ENCODE data around the gene PRSS56.

PRSS56 gene

GRCh38 chr2:232519581-232520438 is at the start of gene PRSS56:
PRSS56 (plus strand) TSS chr2:232520388; CDS start chr2:232520599, 211 bp downstream.
- no peak within 1 kb of the TSS for H3K4me3 Mint-ChIP-seq
- H3K27ac Mint-ChIP-seq = no peak within 1 kb of the TSS
- H3K9me3 Mint-ChIP-seq = no peaks in the 10 kb centered on the region

DNA sequence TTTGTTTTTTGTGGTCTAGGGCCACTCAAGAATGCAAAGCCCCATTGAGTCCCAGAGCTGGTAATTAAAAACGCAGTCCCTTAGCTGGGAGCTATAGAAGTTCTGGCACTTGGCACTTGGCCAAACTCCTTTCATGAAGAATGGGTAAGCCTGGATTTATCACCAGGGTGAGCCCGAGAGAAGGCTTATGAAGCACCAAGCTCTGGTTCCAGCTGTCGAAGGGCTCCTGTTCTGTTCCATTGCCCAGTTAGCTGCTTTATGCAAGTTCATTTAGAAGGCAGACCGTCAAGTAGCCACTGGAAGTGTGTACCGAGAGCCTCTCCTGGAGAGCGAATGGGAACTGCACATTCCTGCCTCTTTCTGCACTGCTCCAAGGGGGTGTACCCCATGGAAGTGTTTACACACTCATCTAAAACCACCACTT is 46.7 kb upstream of the PRSS56 start:
- H3K4me1 Mint-ChIP-seq (ENCODE audit: low read depth) = no peaks in the 10 kb centered on the region
- H3K27me3 Mint-ChIP-seq (ENCODE audit: low read depth) = peaks cover 45% of the 10 kb centered on the region
- H3K4me3 Mint-ChIP-seq = no peak overlapping the region
- no peak overlapping the region for H3K27ac Mint-ChIP-seq
- H3K36me3 Mint-ChIP-seq (ENCODE audit: low read depth) = no peaks in the 10 kb centered on the region
- H3K9me3 Mint-ChIP-seq = no peaks in the 10 kb centered on the region

More at GRCh38 chr2:232519581-232520438, at the start of gene PRSS56:
- Mint-ChIP-seq H3K36me3 (ENCODE audit: low read depth) (no peaks in the 10 kb centered on the region), H3K27me3 (ENCODE audit: low read depth) (peaks cover 30% of the 10 kb centered on the region), H3K4me1 (ENCODE audit: low read depth) (peaks cover 2% of the 10 kb centered on the region)

DNA sequence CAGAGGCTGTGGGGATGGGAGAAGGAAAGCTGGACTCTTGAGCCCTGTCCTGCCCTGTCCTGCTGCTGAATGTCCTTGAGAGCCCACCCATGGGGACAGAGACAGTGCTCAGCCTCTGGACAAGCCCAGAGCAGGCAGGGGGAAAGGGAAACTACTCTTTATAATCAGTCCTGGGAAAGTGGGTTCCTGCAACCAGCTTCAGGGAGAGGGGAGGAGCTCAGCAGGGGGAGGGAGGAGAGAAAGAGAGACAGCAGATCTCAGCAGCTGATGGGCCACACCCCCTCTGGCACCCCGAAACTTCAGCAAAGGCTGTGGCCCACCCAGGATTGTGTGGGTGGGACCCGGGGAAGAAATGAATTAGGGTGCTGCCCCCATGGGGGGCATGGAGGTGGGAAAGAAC is 44.1 kb upstream of the PRSS56 start:
- no peaks in the 10 kb centered on the region for H3K4me1 Mint-ChIP-seq (ENCODE audit: low read depth)
- H3K27me3 Mint-ChIP-seq (ENCODE audit: low read depth) = peaks cover 23% of the 10 kb centered on the region
- H3K9me3 Mint-ChIP-seq = no peaks in the 10 kb centered on the region
- H3K4me3 Mint-ChIP-seq = no peak overlapping the region
- H3K36me3 Mint-ChIP-seq (ENCODE audit: low read depth) = no peaks in the 10 kb centered on the region
- no peak overlapping the region for H3K27ac Mint-ChIP-seq

DNA sequence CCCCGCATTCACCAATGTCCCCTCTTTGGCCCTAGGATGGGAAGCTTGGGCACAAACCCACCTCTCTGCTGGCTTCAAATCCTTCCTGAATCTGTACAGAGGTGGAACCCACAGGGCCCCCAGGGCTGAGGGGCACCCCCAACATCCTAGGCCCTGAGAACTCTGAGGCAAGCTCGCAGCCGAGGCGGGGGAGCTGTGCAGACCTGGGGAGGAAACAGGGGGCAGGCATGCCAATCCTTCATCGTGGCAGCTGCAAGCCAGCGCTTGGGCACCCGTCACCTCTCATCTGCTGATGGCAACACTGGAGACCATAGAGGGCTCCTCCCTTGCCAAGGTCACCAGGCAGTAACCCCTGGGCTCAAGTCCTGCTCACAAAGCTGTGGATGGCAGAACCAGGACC is 43.4 kb upstream of the PRSS56 start:
- no peaks in the 10 kb centered on the region for H3K9me3 Mint-ChIP-seq
- H3K4me1 Mint-ChIP-seq (ENCODE audit: low read depth) = no peaks in the 10 kb centered on the region
- no peak overlapping the region for H3K4me3 Mint-ChIP-seq
- no peaks in the 10 kb centered on the region for H3K36me3 Mint-ChIP-seq (ENCODE audit: low read depth)
- no peak overlapping the region for H3K27ac Mint-ChIP-seq
- peaks cover 16% of the 10 kb centered on the region for H3K27me3 Mint-ChIP-seq (ENCODE audit: low read depth)

DNA sequence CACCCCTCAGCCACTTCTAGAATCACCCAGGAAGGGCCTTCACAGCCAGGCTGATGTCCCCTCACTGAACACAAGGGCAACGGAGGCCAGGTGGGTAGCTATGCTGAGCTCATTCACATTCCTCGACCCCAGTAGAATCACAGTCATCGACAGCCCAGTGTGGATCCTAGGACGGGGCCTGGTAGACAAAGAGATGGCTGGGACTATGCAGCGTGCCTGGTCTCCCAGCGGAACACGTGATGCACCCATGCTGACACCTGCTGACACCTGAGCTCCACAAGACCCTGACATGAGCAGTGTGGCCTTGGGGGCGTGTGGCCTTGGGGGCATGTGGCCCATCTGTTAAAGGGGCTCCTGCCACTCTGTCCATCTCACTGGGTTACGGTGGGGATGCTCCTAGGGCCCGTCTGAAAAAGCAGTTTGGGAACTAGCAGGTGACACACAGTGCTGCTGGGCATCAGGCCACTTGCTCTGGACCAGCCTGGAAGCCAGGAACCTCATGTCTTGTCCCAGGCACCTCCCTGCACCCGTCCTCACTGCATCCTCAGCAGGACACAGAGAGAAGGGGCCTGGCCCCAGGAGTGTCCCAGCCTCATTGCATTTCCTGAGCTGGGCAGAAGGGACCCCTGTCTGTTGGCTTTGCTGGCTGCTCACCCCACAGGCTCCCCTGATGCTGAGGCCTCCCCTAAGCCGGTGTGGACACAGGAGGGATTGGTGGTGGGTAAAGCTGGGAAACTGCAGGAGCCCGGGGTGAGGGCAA is 42.3 kb upstream of the PRSS56 start:
- Mint-ChIP-seq H3K27ac (no peak overlapping the region), H3K4me3 (no peak overlapping the region), H3K9me3 (no peaks in the 10 kb centered on the region), H3K4me1 (ENCODE audit: low read depth) (no peaks in the 10 kb centered on the region), H3K36me3 (ENCODE audit: low read depth) (no peaks in the 10 kb centered on the region), H3K27me3 (ENCODE audit: low read depth) (peaks cover 4% of the 10 kb centered on the region)

GRCh38 chr2:232478571-232479340 is 41.4 kb upstream of the PRSS56 start:
- Mint-ChIP-seq H3K4me3 (no peak overlapping the region), H3K27ac (no peak overlapping the region), H3K36me3 (ENCODE audit: low read depth) (no peaks in the 10 kb centered on the region), H3K27me3 (ENCODE audit: low read depth) (no peaks in the 10 kb centered on the region), H3K9me3 (no peaks in the 10 kb centered on the region), H3K4me1 (ENCODE audit: low read depth) (no peaks in the 10 kb centered on the region)

DNA sequence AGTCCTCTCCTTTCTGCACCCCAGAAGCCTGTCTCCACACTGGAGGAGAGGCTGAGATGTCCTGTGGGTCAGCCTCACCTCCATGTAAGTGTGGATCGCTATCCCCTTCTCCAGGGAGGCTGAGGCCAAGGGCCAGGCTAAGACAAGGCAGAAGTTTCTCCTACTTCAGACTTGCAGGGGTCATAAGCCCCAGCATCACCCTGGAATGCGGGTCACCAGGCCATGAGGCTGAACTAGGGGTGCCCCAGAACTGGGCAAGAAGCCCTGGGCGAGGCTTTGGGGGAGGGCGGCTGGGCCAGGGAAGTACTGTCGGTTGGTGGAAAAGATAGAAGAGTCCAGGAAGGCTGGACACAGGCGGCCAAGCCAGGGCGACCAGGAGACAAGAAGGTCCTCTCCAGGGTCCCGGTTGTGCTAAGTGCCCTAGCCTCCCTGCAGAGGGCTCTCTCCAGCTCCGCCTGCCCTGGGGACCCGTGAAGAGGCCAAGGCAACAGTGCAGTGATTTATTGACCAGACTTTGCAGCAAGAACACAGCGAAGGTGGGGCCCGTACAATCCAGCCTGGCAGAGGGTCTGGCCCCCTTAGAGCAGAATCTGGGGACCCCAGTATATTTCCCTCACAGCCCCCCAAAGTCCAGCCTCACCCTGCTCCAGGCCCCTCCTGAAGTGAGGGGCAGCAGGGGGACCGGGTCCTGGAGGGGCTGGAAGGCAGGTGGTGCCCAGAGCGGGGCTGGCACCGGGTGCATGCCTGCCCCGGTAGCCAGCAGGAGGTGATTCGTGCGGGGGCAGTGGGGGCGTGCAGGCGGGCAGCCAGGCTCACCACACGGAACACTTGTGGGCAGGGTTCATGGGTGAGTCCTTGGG is 40.6 kb upstream of the PRSS56 start:
- H3K4me3 Mint-ChIP-seq = no peak overlapping the region
- no peaks in the 10 kb centered on the region for H3K4me1 Mint-ChIP-seq (ENCODE audit: low read depth)
- peaks cover 6% of the 10 kb centered on the region for H3K27me3 Mint-ChIP-seq (ENCODE audit: low read depth)
- H3K27ac Mint-ChIP-seq = no peak overlapping the region
- no peaks in the 10 kb centered on the region for H3K9me3 Mint-ChIP-seq
- H3K36me3 Mint-ChIP-seq (ENCODE audit: low read depth) = no peaks in the 10 kb centered on the region

GRCh38 chr2:232480201-232481190 is 39.7 kb upstream of the PRSS56 start:
- Mint-ChIP-seq H3K9me3 (no peaks in the 10 kb centered on the region), H3K27me3 (ENCODE audit: low read depth) (peaks cover 15% of the 10 kb centered on the region), H3K4me1 (ENCODE audit: low read depth) (no peaks in the 10 kb centered on the region), H3K36me3 (ENCODE audit: low read depth) (no peaks in the 10 kb centered on the region), H3K4me3 (no peak overlapping the region), H3K27ac (no peak overlapping the region)

GRCh38 chr2:232481322-232482140 is 38.7 kb upstream of the PRSS56 start:
- Mint-ChIP-seq H3K27me3 (ENCODE audit: low read depth) (peaks cover 16% of the 10 kb centered on the region), H3K4me1 (ENCODE audit: low read depth) (no peaks in the 10 kb centered on the region), H3K27ac (no peak overlapping the region), H3K9me3 (no peaks in the 10 kb centered on the region), H3K36me3 (ENCODE audit: low read depth) (no peaks in the 10 kb centered on the region), H3K4me3 (no peak overlapping the region)

DNA sequence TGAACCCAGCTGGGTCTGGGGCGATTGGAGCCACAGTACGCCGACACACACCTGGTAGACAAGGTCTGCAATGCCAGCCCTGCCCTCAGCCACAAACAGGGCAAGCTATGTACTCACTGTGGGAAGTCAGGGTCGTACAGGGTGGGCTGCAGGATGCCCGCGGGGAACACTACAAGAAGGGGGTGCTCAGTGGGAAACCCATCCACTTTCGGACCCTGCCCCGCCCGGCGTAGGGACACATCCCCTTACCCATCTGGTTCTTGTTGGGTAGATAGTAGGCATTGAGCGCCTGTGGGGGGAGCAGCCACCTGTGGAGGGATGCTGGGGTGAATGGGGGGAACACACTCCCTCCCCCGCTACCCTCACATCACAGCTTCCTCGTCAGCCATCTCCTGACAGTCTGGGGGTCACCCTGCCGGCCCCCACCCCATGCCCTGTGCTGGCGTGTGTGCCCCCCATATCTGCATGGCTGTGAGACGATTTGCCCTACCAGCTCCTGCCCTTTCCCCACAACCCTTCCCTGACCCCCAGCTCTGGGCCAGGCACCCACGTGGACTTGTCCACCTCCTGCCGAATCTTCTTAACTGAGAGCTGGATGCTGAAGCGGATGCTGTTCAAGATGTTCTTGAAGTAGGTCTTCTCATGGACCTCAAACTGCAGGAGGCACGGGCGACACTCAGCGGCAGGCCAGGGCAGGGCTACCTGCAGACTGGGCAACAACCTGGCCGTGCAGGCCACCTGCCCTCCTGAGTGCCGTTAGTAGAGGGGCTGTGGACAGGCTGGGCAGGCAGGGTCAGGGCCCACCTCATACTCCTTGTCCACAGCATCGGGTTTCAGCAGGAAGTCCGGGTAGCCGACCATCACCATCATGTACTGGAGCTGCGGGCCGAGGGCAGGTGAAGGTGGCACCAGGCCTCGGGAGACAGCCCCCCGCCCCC is 37.6 kb upstream of the PRSS56 start:
- no peak overlapping the region for H3K4me3 Mint-ChIP-seq
- H3K27me3 Mint-ChIP-seq (ENCODE audit: low read depth) = peaks cover 16% of the 10 kb centered on the region
- no peaks in the 10 kb centered on the region for H3K9me3 Mint-ChIP-seq
- no peaks in the 10 kb centered on the region for H3K4me1 Mint-ChIP-seq (ENCODE audit: low read depth)
- no peaks in the 10 kb centered on the region for H3K36me3 Mint-ChIP-seq (ENCODE audit: low read depth)
- no peak overlapping the region for H3K27ac Mint-ChIP-seq

DNA sequence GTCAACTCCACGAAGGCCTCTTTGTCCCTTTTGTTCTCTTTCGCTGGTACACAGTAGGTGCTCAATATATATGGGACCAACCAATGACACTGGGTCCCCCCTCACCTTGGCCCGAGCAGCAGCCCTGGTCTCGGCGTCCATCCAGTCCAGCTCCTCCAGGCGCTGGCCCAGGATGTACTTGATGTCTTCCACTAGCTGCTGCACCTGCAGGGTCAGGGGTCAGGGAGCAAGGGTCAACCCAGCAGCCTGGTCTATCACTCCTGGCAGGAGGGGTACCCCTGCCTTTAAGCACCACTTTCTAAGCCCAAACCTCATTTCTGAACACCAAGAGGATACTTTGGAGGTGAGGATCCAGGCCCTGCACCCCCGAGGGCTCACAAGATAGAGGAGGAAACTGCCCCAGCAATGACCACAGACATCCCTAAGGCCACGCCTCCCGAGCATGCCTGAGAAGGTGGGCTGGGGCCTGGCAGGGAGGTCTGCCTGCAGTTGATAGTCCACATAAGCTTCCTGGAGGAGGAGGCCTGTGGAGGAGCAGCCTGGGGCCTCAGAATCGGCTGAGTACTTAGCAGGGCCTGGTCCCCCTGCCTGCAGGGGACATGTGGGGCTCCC is 36.8 kb upstream of the PRSS56 start:
- H3K27me3 Mint-ChIP-seq (ENCODE audit: low read depth) = peaks cover 21% of the 10 kb centered on the region
- H3K27ac Mint-ChIP-seq = no peak overlapping the region
- no peaks in the 10 kb centered on the region for H3K4me1 Mint-ChIP-seq (ENCODE audit: low read depth)
- no peak overlapping the region for H3K4me3 Mint-ChIP-seq
- no peaks in the 10 kb centered on the region for H3K9me3 Mint-ChIP-seq
- no peaks in the 10 kb centered on the region for H3K36me3 Mint-ChIP-seq (ENCODE audit: low read depth)
